ENCODE data around the gene TRIM24.
"Not testable (repeated sequence)": the region's sequence is repeated elsewhere in the genome, so short reads cannot be mapped to it uniquely, and the experiment has no call there.

TRIM24 gene

DNA sequence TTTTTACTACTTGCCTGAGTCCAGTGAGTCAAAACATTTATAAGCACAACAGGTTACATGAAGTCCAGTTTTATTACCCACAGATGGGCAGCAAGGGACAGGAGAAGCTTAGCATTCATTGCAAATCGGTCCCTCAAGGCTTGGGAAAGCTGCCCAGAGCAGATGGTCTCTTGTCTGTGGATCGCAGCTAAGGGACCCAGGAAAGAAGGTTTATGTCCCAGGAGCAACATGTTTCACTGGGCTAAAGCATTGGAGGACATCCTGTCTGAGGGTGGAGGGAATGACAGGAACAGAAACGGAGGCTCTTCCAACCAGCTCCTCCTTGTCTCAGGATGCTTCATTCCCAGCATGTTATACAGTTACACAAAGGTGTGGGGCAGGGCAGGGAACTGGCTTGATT, 39.3 kb downstream of the TRIM24 start:
- no peak for DNase-seq

DNA sequence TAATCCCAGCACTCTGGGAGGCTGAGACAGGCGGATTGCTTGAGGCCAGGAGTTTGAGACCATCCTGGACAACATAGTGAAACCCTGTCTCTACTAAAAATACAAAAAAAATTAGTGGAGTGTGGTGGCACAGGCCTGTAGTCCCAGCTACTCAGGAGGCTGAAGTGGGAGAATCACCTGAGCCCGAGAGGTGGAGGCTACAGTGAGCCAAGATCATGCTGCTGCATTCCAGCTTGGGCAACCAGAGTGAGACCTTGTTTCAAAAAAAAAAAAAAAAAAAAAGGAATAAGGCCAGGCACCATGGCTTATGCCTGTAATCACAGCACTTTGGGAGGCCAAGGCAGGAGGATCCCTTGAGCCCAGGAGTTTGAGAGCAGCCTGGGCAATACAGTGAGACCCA, 40.2 kb downstream of the TRIM24 start:
- DNase-seq, result not testable (repeated sequence)

DNA sequence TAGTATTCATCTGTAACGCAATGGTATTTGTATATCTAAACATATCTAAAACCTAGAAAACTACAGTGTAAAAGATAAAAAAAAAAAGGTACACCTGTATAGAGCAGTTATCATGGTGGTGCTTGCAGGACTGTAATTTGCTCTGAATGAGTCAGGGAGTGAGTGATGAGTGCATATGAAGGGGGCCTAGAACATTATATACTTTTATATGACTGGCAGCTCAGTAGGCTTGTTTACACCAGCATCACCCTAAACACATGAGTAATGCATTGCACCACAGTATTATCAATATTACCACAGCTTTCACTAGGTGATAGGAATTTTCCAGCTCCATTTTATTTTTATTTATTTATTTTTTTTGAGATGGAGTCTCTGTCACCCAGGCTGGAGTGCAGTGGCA, 40.8 kb downstream of the TRIM24 start:
- DNase-seq, result no peak

DNA sequence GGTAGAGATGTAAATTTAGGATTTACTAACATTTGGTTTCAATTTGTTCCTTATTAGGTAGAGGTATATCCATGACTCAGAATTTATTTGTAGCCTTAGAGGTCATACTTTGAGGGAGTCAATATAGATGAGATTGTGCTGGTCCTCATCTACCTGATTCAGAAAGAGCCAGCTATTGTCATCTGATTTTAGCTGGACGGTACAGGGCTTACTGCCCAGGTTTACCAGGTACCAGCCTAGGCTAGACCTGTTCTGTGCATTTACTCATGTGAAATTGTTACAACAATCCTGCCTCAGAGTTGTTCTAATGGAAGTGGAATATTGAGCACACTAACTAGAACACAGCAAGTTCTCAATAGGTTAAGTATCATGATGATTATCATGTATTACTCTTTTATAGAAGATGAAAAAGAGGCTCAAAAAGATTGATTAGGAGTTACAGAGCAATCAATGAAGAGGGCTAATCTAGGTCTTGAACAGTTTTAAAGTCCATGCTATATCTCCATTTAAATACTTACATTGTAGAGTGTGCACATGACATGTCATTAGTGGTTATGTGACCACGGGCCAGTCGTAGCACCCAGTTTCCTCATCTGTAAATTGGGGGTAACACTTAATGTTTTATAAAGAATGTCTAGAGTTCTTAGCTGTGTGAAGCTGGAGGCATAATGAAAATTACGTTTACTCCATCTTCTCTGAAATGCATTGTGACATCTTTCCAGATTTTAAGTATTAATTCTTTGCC, 42.1 kb downstream of the TRIM24 start:
- DNase-seq, result no peak

DNA sequence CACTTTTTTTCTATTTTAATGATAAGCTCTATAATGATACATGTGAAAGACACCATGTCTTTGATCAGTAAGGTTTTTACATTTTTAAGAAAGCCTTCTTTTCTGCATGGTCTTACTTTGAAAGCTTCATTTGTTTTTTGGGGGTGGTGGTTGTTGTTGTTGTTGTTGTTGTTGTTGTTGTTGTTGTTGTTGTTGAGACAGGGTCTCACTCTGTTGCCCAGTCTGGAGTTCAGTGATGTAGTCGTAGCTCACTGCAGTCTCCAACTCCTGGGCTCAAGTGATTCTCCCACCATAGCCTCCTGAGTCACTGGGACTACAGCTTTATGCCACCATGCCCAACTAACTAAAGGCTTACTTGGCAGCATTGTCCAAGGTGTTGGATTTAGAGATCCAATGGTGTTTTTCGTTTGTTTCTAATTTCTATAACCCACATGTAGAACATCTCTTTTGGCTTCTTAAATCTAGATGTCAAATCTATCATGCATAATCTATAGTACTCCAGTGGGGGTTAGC, 45.4 kb downstream of the TRIM24 start:
- DNase-seq, result no peak

DNA sequence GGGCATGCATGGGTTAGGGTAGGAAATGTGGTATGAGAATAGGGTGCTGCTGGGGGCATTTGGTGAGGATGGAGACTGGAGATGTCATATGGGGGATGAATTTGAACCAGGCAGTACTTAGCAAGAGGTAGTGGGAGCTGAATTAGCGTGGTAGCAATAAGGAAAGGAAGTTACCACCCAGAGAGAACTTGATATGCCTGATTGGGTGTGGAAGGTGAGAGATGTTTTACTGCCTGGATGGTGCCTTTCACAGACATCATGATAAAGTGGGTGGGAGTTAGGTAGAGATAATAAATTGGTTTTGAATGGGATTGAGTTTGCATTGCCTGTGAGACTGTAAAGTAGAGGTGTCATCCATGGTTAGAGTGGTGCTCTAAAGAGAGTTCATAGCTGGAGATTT, 46.7 kb downstream of the TRIM24 start:
- DNase-seq, result no peak

DNA sequence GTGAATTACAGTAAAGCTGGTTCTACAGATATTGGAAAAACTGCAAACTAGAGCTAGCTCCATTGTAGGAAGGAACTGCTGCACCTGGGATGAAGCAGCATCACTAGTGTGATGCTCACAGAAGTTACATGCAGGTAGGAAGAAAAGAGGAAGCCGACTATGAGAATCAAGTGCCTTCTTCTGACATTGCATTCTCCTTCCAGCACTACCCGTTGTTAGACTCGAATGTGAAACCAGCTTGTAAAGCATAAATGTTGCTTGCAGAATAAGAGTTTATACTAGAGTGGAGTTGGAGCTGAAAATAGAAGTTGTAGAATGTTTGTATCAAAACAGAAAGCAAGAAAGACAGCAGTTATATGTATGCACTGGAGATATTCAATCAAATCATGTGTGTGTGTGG, 49.9 kb downstream of the TRIM24 start:
- DNase-seq, result no peak

DNA sequence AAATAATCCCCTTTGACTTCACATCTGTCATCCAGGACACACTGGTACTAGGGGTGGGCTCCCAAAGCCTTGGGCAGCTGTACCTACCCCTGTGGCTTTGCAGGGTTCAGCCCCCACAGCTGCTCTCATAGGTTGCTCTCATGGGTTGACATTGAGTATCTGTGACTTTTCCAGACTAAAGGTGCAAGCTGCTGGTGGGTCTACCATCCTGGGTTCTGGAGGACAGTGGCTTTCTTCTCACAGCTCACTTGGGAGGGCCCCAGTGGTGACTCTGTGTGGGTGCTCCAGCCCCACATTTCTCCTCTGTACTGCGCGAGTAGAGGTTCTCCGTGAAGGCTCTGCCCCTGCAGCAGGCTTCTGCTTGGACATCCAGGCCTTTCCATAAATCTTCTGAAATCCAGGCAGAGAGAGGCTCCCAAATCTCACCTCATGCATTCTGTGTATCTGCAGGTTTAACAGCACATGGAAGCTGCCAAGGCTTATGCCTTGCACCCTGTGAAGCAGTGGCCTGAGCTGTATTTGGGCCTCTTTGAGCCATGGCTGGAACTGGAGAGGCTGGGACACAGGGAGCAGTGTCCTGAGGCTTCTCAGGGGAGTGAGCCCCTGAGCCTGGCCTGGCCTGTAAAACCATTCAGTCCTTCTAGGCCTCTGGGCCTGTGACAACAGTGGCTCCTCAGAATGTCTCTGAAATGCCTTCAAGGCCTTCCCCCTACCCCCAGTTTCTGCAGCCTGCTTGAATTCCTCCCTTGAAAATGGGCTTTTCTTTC, 52.2 kb downstream of the TRIM24 start:
- no peak for DNase-seq

DNA sequence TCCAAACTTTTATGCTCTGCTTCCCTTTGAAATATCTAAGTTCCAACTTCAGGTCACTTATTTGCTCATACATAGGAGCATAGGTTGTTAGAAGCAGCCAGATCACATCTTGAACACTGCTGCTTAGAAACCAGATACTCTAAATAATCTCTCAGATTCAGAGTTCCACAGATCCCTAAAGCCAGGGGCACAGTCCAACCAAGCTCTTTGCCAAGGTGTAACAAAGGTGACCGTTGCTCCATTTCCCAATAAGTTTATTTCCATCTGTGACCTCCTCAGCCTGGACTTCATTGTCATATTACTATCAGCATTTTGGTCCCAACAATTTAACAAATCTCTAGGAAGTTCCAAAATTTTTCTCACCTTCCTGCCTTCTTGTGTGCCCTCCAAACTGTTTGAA, 52.8 kb downstream of the TRIM24 start:
- no peak for DNase-seq

DNA sequence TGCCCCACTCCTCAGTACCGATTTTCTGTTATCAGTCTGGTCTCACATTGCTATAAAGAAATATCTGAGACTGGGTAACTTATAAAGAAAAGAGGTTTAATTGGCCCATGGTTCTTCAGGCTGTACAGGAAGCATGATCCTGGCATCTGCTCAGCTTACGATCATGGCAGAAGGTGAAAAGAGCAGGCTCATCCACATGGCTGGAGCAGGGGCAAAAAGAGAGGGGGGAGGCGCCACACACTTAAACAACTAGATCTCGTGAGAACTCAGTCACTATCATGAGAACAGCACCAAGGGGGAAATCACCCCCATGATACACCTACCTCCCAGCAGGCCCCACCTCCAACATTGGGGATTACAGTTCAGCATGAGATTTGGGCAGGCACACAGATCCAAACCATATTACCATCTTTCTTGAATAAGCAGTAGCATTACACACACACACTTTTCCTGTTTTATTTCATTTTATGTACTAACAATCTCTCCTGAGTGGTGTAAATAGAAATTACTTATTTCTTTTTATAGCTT, 53.3 kb downstream of the TRIM24 start:
- DNase-seq, result no peak

DNA sequence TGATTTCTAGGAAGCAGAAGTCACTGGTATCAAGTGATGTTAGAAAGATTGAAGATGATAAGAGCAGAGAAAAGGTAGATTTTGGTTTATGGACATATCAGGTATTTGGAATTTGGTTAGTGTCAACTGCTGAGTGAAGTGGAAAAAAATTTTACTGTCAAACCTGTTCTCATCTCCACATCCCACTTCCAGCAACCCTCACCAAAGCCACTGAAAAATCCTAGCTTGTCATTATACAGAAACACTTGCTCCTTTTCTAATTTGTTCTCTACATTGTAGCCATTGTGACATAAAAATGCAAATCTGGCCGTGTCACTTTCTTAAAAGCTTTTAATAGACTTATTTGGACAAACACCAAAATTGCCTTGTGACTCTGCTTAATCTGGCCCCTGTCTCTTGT, 54.0 kb downstream of the TRIM24 start:
- DNase-seq, result no peak

DNA sequence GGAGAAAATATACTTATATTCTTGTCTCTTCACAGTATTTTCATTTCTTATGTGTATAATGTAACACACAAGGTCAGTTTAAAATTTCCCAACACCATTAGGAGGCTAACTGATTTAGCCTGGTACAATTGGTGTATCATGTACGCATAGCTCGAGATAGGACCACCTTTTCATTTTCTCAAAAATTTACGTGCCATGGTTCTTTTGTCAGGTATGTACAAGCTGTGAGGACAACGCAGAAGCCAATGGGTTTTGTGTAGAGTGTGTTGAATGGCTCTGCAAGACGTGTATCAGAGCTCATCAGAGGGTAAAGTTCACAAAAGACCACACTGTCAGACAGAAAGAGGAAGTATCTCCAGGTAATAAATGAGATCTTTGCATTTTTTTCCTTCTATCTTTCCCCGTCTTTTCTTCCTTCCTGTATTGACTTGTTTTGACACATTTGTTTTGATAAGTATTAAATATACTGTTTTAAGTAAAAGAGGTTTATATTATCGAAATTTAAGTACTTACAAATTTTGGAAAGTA, 55.0 kb downstream of the TRIM24 start:
- DNase-seq, result peak in 1 of 2 donors; percentile 66

DNA sequence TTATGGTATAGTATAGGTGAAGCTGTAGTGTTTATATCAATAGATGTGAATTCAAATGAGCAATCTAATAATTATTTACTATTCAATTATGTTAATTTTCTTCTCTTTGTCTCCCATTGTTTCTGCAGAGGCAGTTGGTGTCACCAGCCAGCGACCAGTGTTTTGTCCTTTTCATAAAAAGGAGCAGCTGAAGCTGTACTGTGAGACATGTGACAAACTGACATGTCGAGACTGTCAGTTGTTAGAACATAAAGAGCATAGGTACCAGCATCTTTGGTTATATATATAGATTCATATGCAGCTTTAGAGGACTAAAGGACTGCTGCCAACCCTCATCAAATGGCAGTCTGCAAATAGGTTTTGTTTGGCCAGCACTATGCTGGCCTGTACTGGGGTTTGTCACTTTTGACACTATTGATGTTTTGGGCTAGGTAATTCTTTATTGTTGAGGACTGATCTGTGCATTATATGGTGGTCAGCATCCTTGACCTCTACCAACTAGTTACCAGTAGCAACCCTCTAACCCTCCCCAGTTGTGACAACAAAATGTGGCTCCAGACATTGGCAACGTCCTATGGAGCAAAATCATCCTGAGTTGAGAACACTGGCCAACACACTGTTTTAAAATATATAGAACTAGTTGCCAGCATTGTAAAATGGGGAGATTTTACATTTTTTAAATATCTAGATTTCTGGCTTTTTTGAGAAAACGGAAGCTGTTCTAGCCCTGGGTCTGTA, 59.2 kb downstream of the TRIM24 start:
- DNase-seq, result no peak

DNA sequence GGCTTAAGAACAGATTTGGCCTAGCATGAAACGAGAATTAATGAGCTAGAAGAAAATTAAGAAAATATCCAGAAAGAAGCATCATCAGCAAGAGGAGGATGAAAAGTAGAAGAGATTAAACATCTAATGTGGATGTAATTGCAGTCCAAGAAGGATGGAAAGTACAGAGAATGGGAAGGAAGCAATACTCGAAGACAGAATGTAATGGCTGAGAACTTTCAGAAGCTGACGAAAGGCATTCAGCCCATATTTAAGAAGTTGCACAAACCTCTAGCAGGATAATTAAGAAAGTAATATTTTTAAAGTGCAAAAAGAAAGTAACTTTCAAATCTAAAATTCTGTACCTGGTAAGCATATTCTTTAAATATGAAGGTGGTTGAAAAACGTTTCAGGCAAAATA, 60.7 kb downstream of the TRIM24 start:
- no peak for DNase-seq

DNA sequence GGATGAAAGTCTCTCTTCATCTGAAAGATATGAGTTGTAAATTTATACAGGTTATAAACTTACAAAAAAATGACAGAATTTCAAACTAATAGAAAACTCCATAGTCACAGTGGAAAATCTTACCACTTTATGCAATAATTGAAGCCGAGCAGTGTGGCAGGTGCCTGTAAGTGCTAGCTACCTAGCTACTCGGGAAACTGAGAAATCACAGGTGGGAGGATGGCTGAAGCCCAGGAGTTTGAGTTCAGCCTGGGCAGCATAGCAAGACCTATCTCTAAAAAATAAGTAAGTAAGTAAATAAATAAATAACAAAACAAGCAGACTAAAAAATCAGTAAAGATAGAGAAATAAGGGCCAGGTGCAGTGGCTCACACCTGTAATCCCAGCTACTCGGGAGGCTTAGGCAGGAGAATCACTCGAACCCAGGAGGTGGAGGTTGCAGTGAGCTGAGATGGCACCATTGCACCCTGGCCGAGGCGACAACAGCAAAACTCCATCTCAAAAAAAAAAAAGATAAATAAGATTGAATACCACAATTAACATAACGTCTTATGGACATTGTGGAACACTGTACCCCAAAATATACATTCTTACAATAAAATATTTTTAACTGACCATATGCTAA, 61.9 kb downstream of the TRIM24 start:
- no peak for DNase-seq

DNA sequence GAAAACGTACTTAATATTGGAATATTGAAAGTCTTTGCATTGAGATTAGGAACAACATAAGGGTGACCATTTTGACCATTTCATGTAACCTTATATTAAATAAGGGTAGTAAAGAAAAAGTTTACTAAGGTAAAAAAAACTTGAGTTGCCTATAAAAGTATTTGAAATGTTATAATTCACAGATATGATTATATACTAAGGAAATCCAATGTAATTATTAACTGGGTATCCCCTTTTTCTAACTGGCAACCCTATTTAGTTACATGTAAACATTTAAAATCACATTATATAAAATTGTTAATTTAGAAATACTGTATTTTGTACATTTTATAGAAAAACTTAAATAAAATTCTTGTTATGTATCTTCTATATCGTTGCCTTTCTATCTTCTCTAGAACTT, 64.2 kb downstream of the TRIM24 start:
- no peak for DNase-seq

DNA sequence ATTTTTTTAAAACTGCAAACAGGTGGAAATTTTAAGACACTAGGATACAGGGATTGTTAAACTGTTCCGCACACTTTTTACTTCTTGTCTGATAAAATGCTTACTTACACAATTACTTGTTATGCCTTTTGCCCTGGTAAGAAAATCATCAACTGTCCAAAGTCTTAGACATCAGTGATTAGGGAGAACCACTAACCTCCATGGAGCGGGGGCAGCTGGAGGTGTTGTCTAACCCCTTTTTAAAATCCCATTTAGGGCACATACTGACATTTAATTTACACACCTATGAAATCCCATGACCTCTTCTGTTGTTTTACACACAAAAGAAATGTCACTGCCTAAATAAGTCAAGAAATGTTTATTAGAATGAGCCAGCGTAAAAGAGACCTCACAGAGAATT, 65.7 kb downstream of the TRIM24 start:
- DNase-seq, result no peak

DNA sequence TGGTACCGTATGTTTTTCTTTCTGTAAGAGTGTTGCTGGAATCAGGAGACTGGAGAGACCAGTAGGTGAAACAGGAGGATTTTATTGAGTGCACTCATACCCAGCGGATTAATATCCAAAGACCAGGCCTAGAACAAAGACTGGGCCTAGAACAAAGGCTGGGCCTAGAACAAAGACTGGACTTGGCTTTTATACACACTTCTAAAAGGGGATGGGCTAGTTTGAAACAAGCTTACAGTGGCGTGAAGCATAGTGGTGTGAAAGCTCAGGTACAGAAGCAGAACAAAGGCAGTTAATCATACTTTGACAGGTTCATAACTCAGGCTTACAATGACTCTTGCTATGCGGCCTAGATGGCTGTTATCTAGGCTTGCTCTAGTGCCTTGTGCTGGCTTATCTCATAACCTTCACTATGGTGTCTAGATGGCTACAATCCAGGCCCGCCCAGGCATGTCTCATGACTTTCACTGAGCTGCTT, 67.7 kb downstream of the TRIM24 start:
- no peak for DNase-seq

DNA sequence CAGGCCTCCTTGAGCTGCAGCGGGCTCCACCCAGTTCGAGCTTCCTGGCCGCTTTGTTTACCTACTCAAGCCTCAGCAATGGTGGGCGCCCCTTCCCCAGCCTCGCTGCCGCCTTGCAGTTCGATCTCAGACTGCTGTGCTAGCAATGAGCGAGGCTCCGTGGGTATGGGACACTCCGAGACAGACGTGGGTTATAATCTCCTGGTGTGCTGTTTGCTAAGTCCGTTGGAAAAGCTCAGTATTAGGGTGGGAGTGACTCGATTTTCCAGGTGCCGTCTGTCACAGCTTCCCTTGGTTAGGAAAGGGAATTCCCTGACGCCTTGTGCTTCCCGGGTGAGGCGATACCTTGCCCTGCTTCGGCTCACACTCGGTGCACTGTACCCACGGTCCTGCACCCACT, 76.8 kb downstream of the TRIM24 start:
- not testable (repeated sequence) for DNase-seq

DNA sequence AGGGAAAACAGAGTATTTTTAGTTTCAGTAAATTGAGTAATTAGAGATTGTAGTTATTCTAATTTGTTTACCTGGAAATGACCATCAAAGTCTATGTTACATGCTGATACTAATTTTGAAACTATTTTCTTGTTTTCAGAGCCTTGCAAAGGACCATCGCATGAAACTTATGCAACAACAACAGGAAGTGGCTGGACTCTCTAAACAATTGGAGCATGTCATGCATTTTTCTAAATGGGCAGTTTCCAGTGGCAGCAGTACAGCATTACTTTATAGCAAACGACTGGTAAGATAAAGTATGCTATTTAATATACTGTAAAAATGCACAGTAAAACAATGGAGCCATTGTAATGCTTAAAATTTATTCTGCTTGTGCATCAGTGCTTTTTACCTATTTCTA, 78.5 kb downstream of the TRIM24 start:
- DNase-seq, result no peak

DNA sequence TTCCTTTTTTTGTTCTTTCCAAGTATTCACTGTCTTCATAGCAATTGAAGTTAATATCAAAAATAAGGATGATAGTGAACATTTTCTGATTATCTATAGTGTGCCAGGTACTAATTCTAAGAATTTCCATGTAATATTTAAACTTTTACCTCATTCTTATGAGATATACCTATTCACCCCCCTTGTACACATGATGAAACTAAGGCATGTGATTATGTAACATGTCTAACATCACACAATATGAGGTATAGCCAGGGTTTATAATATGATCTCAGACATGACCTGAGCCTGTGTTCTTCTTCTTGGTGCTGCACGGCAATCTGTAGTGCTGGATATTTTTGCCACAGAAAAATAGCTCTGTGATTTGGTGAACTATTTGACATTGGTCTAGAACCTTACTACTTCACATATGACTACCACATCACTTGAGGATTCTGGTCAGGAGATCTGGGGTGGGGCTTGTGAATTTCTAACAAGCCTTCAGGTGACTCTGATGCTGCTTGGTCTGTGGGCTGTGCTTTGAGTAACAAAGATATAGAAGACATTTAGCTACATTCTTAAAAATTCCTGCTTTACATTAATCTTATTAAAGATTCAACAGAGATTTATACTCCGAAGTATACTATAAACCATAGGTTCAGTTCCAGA, 79.1 kb downstream of the TRIM24 start:
- no peak for DNase-seq

DNA sequence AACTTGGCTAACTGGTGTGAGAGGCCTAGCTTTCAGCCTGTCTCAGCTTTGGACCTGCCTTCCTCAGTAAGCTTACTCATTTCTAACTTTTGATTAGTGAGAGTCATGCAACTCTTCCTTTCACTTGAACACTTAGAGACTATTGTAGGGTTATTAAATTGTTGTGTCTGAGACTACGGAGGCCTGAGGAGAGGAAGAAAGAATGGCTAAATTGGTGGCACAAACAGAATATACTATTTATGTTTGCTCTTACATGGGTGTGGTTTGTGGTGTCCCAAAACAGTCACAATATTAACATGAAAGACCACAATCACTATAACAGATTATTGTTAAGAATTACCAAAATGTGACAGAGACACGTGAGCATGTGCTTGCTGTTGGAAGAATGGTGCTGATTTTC, 82.1 kb downstream of the TRIM24 start:
- DNase-seq, result no peak
